H9 (cell line): ENCODE measurements around the gene POLR1C. TPM values are rescaled to one million over a fixed set of nuclear protein-coding genes. Genes with fewer than 3 reads are reported as not detected.

Experiments used
- DNase-seq: peaks from one replicate; pipeline ENCODE4 v3.0.0-alpha.2; 2017
- H2AFZ ChIP-seq: one replicate; pipeline ENCODE4 v1.6.1; 2013; ENCODE audit warnings: mild to moderate bottlenecking, low read length, control low read depth, moderate library complexity
- H2AK5ac ChIP-seq: 2 replicates; pipeline ENCODE4 v1.6.1; 2013; ENCODE audit warnings: low read length, control low read depth, mixed read lengths; ENCODE audit not compliant: insufficient read length
- H2BK120ac ChIP-seq: one replicate; pipeline ENCODE4 v1.6.1; 2013; ENCODE audit warnings: low read depth, mild to moderate bottlenecking, low read length, control low read depth, inconsistent platforms; ENCODE audit not compliant: poor library complexity, severe bottlenecking
- H2BK12ac ChIP-seq: 2 replicates; pipeline ENCODE4 v1.6.1; 2013; ENCODE audit warnings: low read length, control low read depth, mixed read lengths, low read depth; ENCODE audit not compliant: insufficient read length
- H2BK15ac ChIP-seq: 2 replicates; pipeline ENCODE4 v1.6.1; 2013; ENCODE audit warnings: low read depth, low read length, control low read depth
- H2BK20ac ChIP-seq: one replicate; pipeline ENCODE4 v1.6.1; 2013; ENCODE audit warnings: low read depth, mild to moderate bottlenecking, low read length, control low read depth, inconsistent platforms; ENCODE audit not compliant: poor library complexity, severe bottlenecking
- H2BK5ac ChIP-seq: 2 replicates; pipeline ENCODE4 v1.6.1; 2013; ENCODE audit warnings: low read length, control low read depth, mixed read lengths; ENCODE audit not compliant: insufficient read length
- H3K14ac ChIP-seq: 2 replicates; pipeline ENCODE4 v1.6.1; 2013; ENCODE audit warnings: low read length, control low read depth; ENCODE audit not compliant: insufficient read depth
- H3K18ac ChIP-seq: 2 replicates; pipeline ENCODE4 v1.6.1; 2013; ENCODE audit warnings: low read depth, mild to moderate bottlenecking, mixed read lengths, low read length, control low read depth; ENCODE audit not compliant: insufficient read length
- H3K23ac ChIP-seq: 2 replicates; pipeline ENCODE4 v1.6.1; 2013; ENCODE audit warnings: low read length, control low read depth, mixed read lengths, low read depth; ENCODE audit not compliant: insufficient read length
- H3K23me2 ChIP-seq: 2 replicates; pipeline ENCODE4 v1.6.1; 2013; ENCODE audit warnings: low read depth, mild to moderate bottlenecking, mixed read lengths, low read length, control low read depth; ENCODE audit not compliant: insufficient read length, poor library complexity, severe bottlenecking
- H3K27ac ChIP-seq: 2 replicates; pipeline ENCODE4 v1.5.1; 2013; ENCODE audit warnings: low read length, control low read depth, mixed read lengths, low read depth; ENCODE audit not compliant: insufficient read length
- H3K27me3 ChIP-seq: 2 replicates; pipeline ENCODE4 v1.6.1; 2013; ENCODE audit warnings: low read length, control low read depth, inconsistent platforms; ENCODE audit not compliant: insufficient read depth
- H3K4ac ChIP-seq: 2 replicates; pipeline ENCODE4 v1.6.1; 2013; ENCODE audit warnings: low read depth, mild to moderate bottlenecking, control low read depth, inconsistent platforms, low read length, moderate library complexity
- H3K4me1 ChIP-seq: 2 replicates; pipeline ENCODE4 v1.6.1; 2013; ENCODE audit warnings: low read length, control low read depth, inconsistent platforms; ENCODE audit not compliant: insufficient read depth
- H3K4me2 ChIP-seq: 2 replicates; pipeline ENCODE4 v1.6.1; 2013; ENCODE audit warnings: low read length, control low read depth, mixed read lengths; ENCODE audit not compliant: insufficient read length, insufficient read depth
- H3K56ac ChIP-seq: 2 replicates; pipeline ENCODE4 v1.6.1; 2013; ENCODE audit warnings: low read depth, mild to moderate bottlenecking, mixed read lengths, low read length, control low read depth; ENCODE audit not compliant: insufficient read length
- H3K79me1 ChIP-seq: 2 replicates; pipeline ENCODE4 v1.6.1; 2013; ENCODE audit warnings: low read depth, mild to moderate bottlenecking, moderate library complexity, low read length, control low read depth, inconsistent platforms; ENCODE audit not compliant: insufficient read depth, poor library complexity, severe bottlenecking
- H3K79me2 ChIP-seq: 2 replicates; pipeline ENCODE4 v1.6.1; 2013; ENCODE audit warnings: low read length, control low read depth, inconsistent platforms; ENCODE audit not compliant: insufficient read depth
- H3K9ac ChIP-seq: 2 replicates; pipeline ENCODE4 v1.6.1; 2013; ENCODE audit warnings: low read length, control low read depth, mixed read lengths; ENCODE audit not compliant: insufficient read length; ENCODE audit errors: extremely low read depth
- H3K9me3 ChIP-seq: one replicate; pipeline ENCODE4 v1.6.1; 2013; ENCODE audit warnings: low read depth, low read length, inconsistent platforms; ENCODE audit not compliant: control insufficient read depth
- H3T11ph ChIP-seq: one replicate; pipeline ENCODE4 v1.6.1; 2013; ENCODE audit warnings: mild to moderate bottlenecking, low read length, control low read depth, inconsistent platforms
- H4K20me1 ChIP-seq: one replicate; pipeline ENCODE4 v1.6.1; 2013; ENCODE audit not compliant: control insufficient read depth, insufficient read length, insufficient read depth
- H4K5ac ChIP-seq: 2 replicates; pipeline ENCODE4 v1.6.1; 2013; ENCODE audit warnings: low read depth, mild to moderate bottlenecking, mixed read lengths, low read length, control low read depth; ENCODE audit not compliant: insufficient read length
- H4K8ac ChIP-seq: replicated peaks from 2 replicates; pipeline ENCODE4 v1.6.1; 2013; ENCODE audit warnings: low read length, control low read depth, mixed read lengths, low read depth; ENCODE audit not compliant: insufficient read length
- H4K91ac ChIP-seq: 2 replicates; pipeline ENCODE4 v1.6.1; 2013; ENCODE audit warnings: low read depth, mild to moderate bottlenecking, moderate library complexity, mixed read lengths, low read length, control low read depth; ENCODE audit not compliant: insufficient read length
- H3K27ac Mint-ChIP-seq, 3 experiments: 2 replicates in 2 of 3; 3 replicates in 1 of 3; pipeline ENCODE4 v1.8.0; 2020 to 2021; ENCODE audit warnings: mixed read lengths in 3 of 3, mild to moderate bottlenecking in 1 of 3, moderate library complexity in 1 of 3
- H3K27me3 Mint-ChIP-seq: 2 replicates; pipeline ENCODE4 v1.8.0; 2021; ENCODE audit warnings: low read depth, mild to moderate bottlenecking, moderate library complexity, mixed read lengths
- H3K36me3 Mint-ChIP-seq, 3 experiments: 2 replicates in 2 of 3; 3 replicates in 1 of 3; pipeline ENCODE4 v1.8.0; 2020 to 2021; ENCODE audit warnings: low read depth in 3 of 3, mixed read lengths in 3 of 3; ENCODE audit not compliant: insufficient read depth in 1 of 3
- H3K4me1 Mint-ChIP-seq, 2 experiments: 2 replicates each; pipeline ENCODE4 v1.8.0; 2020; ENCODE audit warnings: mixed read lengths in 2 of 2
- H3K4me3 Mint-ChIP-seq, 2 experiments: 2 replicates in 1 of 2; 3 replicates in 1 of 2; pipeline ENCODE4 v1.8.0; 2020 to 2021; ENCODE audit warnings: mild to moderate bottlenecking in 2 of 2, mixed read lengths in 2 of 2, moderate library complexity in 1 of 2
- H3K9me3 Mint-ChIP-seq, 2 experiments: 2 replicates in 1 of 2; 3 replicates in 1 of 2; pipeline ENCODE4 v1.8.0; 2020; ENCODE audit warnings: mild to moderate bottlenecking in 2 of 2, mixed read lengths in 2 of 2, moderate library complexity in 1 of 2
- CTCF ChIP-seq: fragments of 200-600 bp; sonication (generic); conservative IDR thresholded peaks from 3 replicates; pipeline ENCODE4 v1.8.0; 2021; ENCODE audit warnings: antibody characterized with exemption, mild to moderate bottlenecking
- WGBS: extraction: QIAGEN DNeasy Blood & Tissue Kit; methylation state at CpG from one replicate; pipeline ENCODE4 v1.1.7; 2013; ENCODE audit warnings: missing lambda C conversion rate, low lambda C conversion rate, mixed read lengths; ENCODE audit not compliant: insufficient read length; ENCODE audit errors: extremely low coverage; 5-methylcytosine and 5-hydroxymethylcytosine counted together
- total RNA-seq: library from RNA; stranded (reverse); gene quantifications from 2 replicates; pipeline ENCODE4 v1.2.1, GENCODE V29; 2021

The POLR1C gene
- total RNA-seq, 1 experiment from 2014 or later, result 75.8 TPM

- Histone ChIP-seq H3K56ac (no peak overlapping the region), H4K20me1 (no peaks in the 10 kb centered on the region), H2BK120ac (no peak overlapping the region), H2AK5ac (no peak overlapping the region), H3K79me2 (peaks cover under 1% of the 10 kb centered on the region; the same call in 1 of the 2 replicates), H3K4me2 (peak overlapping the region; percentile 65), H3K79me1 (peaks cover 4% of the 10 kb centered on the region), H2BK15ac (no peak overlapping the region), H4K91ac (no peak overlapping the region), H3K9ac (no peak overlapping the region), H4K5ac (no peak overlapping the region), H3T11ph (no peak overlapping the region), H4K8ac (no peak overlapping the region), H3K4ac (no peak overlapping the region), H3K23me2 (peaks cover 5% of the 10 kb centered on the region), H2BK20ac (no peak overlapping the region), H2AFZ (no peak overlapping the region), H3K18ac (no peak overlapping the region), H2BK5ac (no peak overlapping the region), H3K4me1 (no peaks in the 10 kb centered on the region), H3K27ac (no peak overlapping the region), H3K14ac (no peak overlapping the region), H2BK12ac (no peak overlapping the region), H3K9me3 (no peaks in the 10 kb centered on the region), H3K27me3 (peaks cover 8% of the 10 kb centered on the region; the same call in 1 of the 2 replicates), H3K23ac (no peak overlapping the region)
- H3K9me3 Mint-ChIP-seq, result peaks cover 2 to 3% of the 10 kb centered on the region in 2 experiments; a peak in 3 of 5 replicates
- no CpG with 5 or more reads among the region's 10 CpGs for WGBS
- peaks cover 24 to 47% (median 41%) of the 10 kb centered on the region in 3 experiments for H3K36me3 Mint-ChIP-seq
- H3K4me1 Mint-ChIP-seq, result peaks cover 27 to 36% of the 10 kb centered on the region in 2 experiments
- H3K27ac Mint-ChIP-seq, result no peak overlapping the region
- TF ChIP-seq CTCF, result no peak
- DNase-seq, result no peak
- peaks cover 28% of the 10 kb centered on the region for H3K27me3 Mint-ChIP-seq
- peak overlapping the region; percentile 61 to 86 for H3K4me3 Mint-ChIP-seq
Measured at GRCh38 chr6:43510827-43511163, 6.1 kb upstream of the POLR1C start.
